Hepatocyte (in vitro differentiated cells): ENCODE data around the gene SRPK2. TPM values are rescaled to one million over a fixed set of nuclear protein-coding genes. Genes with fewer than 3 reads are reported as not detected.

Experiments
- DNase-seq: peaks from one replicate; pipeline ENCODE4 v3.0.0-alpha.2; 2016; ENCODE audit warnings: low spot score
- H2AFZ ChIP-seq: fragments of 200-600 bp; sonication (generic); 2 replicates; pipeline ENCODE4 v1.6.0; 2016; ENCODE audit warnings: antibody characterized with exemption, mild to moderate bottlenecking
- H3K27ac ChIP-seq: fragments of 200-600 bp; sonication (generic); 2 replicates; pipeline ENCODE4 v1.5.1; 2016; ENCODE audit warnings: mild to moderate bottlenecking
- H3K27me3 ChIP-seq: fragments of 200-600 bp; sonication (generic); 2 replicates; pipeline ENCODE4 v1.6.1; 2016
- H3K36me3 ChIP-seq: fragments of 200-600 bp; sonication (generic); replicated peaks from 2 replicates; pipeline ENCODE4 v1.5.1; 2016; ENCODE audit warnings: low read depth; ENCODE audit not compliant: insufficient read depth
- H3K4me1 ChIP-seq: fragments of 200-600 bp; sonication (generic); 2 replicates; pipeline ENCODE4 v1.5.1; 2016; ENCODE audit warnings: mild to moderate bottlenecking, moderate library complexity; ENCODE audit not compliant: insufficient read depth
- H3K4me2 ChIP-seq: fragments of 200-600 bp; sonication (generic); 2 replicates; pipeline ENCODE4 v1.6.0; 2016
- H3K4me3 ChIP-seq: fragments of 200-600 bp; sonication (generic); 2 replicates; pipeline ENCODE4 v1.5.1; 2016; ENCODE audit warnings: mild to moderate bottlenecking
- H3K79me2 ChIP-seq: fragments of 200-600 bp; sonication (generic); 2 replicates; pipeline ENCODE4 v1.6.0; 2017; ENCODE audit warnings: mild to moderate bottlenecking
- H3K9me2 ChIP-seq: fragments of 200-600 bp; sonication (generic); replicated peaks from 2 replicates; pipeline ENCODE4 v1.6.0; 2017; ENCODE audit warnings: mild to moderate bottlenecking; ENCODE audit not compliant: insufficient read depth
- H3K9me3 ChIP-seq: fragments of 200-600 bp; sonication (generic); 2 replicates; pipeline ENCODE4 v1.5.1; 2016; ENCODE audit warnings: low read depth, mild to moderate bottlenecking
- H4K20me1 ChIP-seq: fragments of 200-600 bp; sonication (generic); 2 replicates; pipeline ENCODE4 v1.6.0; 2016; ENCODE audit warnings: mild to moderate bottlenecking; ENCODE audit not compliant: insufficient read depth, poor library complexity, severe bottlenecking
- EZH2 ChIP-seq: fragments of 200-600 bp; sonication (generic); IDR thresholded peaks from 2 replicates; pipeline ENCODE4 v1.6.1; 2016; ENCODE audit warnings: antibody characterized with exemption, mild to moderate bottlenecking, borderline replicate concordance
- EZH2phosphoT487 ChIP-seq: fragments of 200-600 bp; sonication (generic); IDR thresholded peaks from one replicate; pipeline ENCODE4 v1.6.1; 2018; ENCODE audit warnings: antibody characterized with exemption, mild to moderate bottlenecking, low read depth, moderate library complexity; ENCODE audit not compliant: unreplicated experiment, severe bottlenecking
- WGBS: methylation state at CpG from one replicate; pipeline ENCODE4 v1.1.6; 2016; ENCODE audit warnings: low lambda C conversion rate; ENCODE audit errors: missing lambda C conversion rate; 5-methylcytosine and 5-hydroxymethylcytosine counted together
- polyA plus RNA-seq: library from polyadenylated mRNA; unstranded; fragments of >200 nt; fragmentation: Nextera tagmentation; extraction: Ambion mirVana; gene quantifications from 2 replicates; pipeline ENCODE4 v1.2.1, GENCODE V29; 2016
- total RNA-seq: library from RNA; depleted of rRNA; stranded (reverse); fragments of >200 nt; gene quantifications from 2 replicates; pipeline ENCODE4 v1.2.3, GENCODE V29; 2014
- TF ChIP-seq, protein P1 (sequence below): fragments of 200-600 bp; sonication (generic); IDR thresholded peaks from 2 replicates; pipeline ENCODE4 v1.5.1; 2016; ENCODE audit warnings: antibody characterized with exemption, mild to moderate bottlenecking; ENCODE audit not compliant: poor library complexity

The SRPK2 gene
- total and polyA plus RNA-seq, 2 experiments from 2014 or later: 41.4 to 46.1 TPM

DNA sequence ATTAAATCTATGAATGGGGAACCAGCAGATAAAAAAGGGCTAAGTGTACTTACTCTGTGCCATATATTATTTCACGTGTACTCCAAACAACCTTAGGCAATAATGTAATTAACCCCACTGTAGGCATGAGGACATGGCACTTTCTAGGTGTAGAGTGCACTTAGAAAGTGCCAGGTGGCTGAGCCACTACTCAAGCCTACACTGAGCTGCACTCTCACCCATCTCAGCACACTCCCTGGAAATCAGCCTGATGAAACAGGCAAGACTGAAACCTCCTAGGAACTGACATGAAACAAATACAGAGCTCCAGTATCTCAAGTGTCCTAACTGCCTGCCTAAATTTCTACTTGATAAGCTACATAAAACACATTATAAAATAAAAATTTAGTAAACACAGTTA is 227.4 kb downstream of the SRPK2 start:
- no peaks in the 10 kb centered on the region for H3K9me2 ChIP-seq
- no peak overlapping the region for H3K4me2 ChIP-seq
- H3K36me3 ChIP-seq: no peaks in the 10 kb centered on the region
- H3K27me3 ChIP-seq: no peaks in the 10 kb centered on the region
- TF ChIP-seq EZH2phosphoT487 (no peak), EZH2 (no peak)
- TF ChIP-seq, protein P1, sequence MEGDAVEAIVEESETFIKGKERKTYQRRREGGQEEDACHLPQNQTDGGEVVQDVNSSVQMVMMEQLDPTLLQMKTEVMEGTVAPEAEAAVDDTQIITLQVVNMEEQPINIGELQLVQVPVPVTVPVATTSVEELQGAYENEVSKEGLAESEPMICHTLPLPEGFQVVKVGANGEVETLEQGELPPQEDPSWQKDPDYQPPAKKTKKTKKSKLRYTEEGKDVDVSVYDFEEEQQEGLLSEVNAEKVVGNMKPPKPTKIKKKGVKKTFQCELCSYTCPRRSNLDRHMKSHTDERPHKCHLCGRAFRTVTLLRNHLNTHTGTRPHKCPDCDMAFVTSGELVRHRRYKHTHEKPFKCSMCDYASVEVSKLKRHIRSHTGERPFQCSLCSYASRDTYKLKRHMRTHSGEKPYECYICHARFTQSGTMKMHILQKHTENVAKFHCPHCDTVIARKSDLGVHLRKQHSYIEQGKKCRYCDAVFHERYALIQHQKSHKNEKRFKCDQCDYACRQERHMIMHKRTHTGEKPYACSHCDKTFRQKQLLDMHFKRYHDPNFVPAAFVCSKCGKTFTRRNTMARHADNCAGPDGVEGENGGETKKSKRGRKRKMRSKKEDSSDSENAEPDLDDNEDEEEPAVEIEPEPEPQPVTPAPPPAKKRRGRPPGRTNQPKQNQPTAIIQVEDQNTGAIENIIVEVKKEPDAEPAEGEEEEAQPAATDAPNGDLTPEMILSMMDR: no peak
- no peak overlapping the region for H3K27ac ChIP-seq
- H2AFZ ChIP-seq: no peak overlapping the region
- no peak for DNase-seq
- no peak overlapping the region for H3K4me3 ChIP-seq
- WGBS: 94% methylated on average over 1 of the region's 1 CpG
- H3K4me1 ChIP-seq: no peaks in the 10 kb centered on the region
- no peaks in the 10 kb centered on the region for H4K20me1 ChIP-seq
- H3K9me3 ChIP-seq: no peaks in the 10 kb centered on the region
- no peaks in the 10 kb centered on the region for H3K79me2 ChIP-seq

DNA sequence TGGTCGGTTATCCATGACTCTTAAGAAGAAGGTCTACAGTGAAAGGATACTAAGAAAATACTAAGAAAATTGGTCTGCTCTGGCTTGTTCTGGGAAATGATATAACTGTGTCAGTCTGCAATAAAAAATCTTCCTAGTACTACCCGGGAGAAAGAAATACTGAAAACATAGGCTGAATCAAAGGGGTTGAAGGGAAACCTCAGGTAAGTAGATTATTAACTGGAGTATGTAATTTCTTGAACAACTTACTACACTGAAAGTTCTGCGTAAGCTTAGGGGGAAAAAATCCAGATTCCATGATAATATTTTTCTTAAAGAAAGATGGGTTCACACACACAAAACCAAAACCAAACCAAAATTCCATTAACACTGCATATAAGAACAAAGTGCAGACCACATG is 231.4 kb downstream of the SRPK2 start:
- 88% methylated on average over 3 of the region's 3 CpGs for WGBS
- H3K4me1 ChIP-seq: no peaks in the 10 kb centered on the region
- TF ChIP-seq EZH2: no peak
- TF ChIP-seq, protein P1: no peak
- no peak for TF ChIP-seq EZH2phosphoT487

GRCh38 chr7:105156731-105157130 is 232.0 kb downstream of the SRPK2 start:
- TF ChIP-seq EZH2phosphoT487 (no peak), EZH2 (no peak)
- TF ChIP-seq, protein P1: no peak
- WGBS: 92% methylated on average over 2 of the region's 2 CpGs
- Histone ChIP-seq H3K4me2 (no peak overlapping the region), H3K79me2 (no peaks in the 10 kb centered on the region), H3K9me3 (no peaks in the 10 kb centered on the region), H3K27me3 (no peaks in the 10 kb centered on the region), H4K20me1 (no peaks in the 10 kb centered on the region), H3K4me1 (no peaks in the 10 kb centered on the region), H3K36me3 (no peaks in the 10 kb centered on the region), H3K9me2 (no peaks in the 10 kb centered on the region), H3K27ac (no peak overlapping the region), H2AFZ (no peak overlapping the region), H3K4me3 (no peak overlapping the region)
- no peak for DNase-seq

More for the DNA sequence above, 231.4 kb downstream of the SRPK2 start:
- H3K4me2 ChIP-seq: no peak overlapping the region
- H3K27ac ChIP-seq: no peak overlapping the region
- H4K20me1 ChIP-seq: no peaks in the 10 kb centered on the region
- DNase-seq: no peak
- H3K4me3 ChIP-seq: no peak overlapping the region
- H3K27me3 ChIP-seq: no peaks in the 10 kb centered on the region
- no peaks in the 10 kb centered on the region for H3K79me2 ChIP-seq
- H3K9me2 ChIP-seq: no peaks in the 10 kb centered on the region
- H3K36me3 ChIP-seq: no peaks in the 10 kb centered on the region
- no peak overlapping the region for H2AFZ ChIP-seq
- no peaks in the 10 kb centered on the region for H3K9me3 ChIP-seq

GRCh38 chr7:105154084-105154483 is 234.6 kb downstream of the SRPK2 start:
- Histone ChIP-seq H3K4me3 (no peak overlapping the region), H3K27ac (no peak overlapping the region), H4K20me1 (no peaks in the 10 kb centered on the region), H3K9me3 (no peaks in the 10 kb centered on the region), H3K27me3 (no peaks in the 10 kb centered on the region), H3K4me2 (no peak overlapping the region), H3K36me3 (no peaks in the 10 kb centered on the region), H3K9me2 (no peaks in the 10 kb centered on the region), H3K4me1 (no peaks in the 10 kb centered on the region), H2AFZ (no peak overlapping the region), H3K79me2 (no peaks in the 10 kb centered on the region)
- WGBS: 77% methylated on average over 2 of the region's 2 CpGs
- DNase-seq: no peak
- TF ChIP-seq EZH2 (no peak), EZH2phosphoT487 (no peak)
- TF ChIP-seq, protein P1: no peak
